SH-SY5Y (cell line): ENCODE data around the gene RAP1GAP.

Source experiments
- GATA2 ChIP-seq: IDR thresholded peaks from 2 replicates; pipeline ENCODE4 v1.6.1; 2011; ENCODE audit warnings: mild to moderate bottlenecking, low read depth, low read length
- GATA3 ChIP-seq: IDR thresholded peaks from 2 replicates; pipeline ENCODE4 v1.6.1; 2011; ENCODE audit warnings: low read depth, mild to moderate bottlenecking, low read length, moderate library complexity

RAP1GAP gene

DNA sequence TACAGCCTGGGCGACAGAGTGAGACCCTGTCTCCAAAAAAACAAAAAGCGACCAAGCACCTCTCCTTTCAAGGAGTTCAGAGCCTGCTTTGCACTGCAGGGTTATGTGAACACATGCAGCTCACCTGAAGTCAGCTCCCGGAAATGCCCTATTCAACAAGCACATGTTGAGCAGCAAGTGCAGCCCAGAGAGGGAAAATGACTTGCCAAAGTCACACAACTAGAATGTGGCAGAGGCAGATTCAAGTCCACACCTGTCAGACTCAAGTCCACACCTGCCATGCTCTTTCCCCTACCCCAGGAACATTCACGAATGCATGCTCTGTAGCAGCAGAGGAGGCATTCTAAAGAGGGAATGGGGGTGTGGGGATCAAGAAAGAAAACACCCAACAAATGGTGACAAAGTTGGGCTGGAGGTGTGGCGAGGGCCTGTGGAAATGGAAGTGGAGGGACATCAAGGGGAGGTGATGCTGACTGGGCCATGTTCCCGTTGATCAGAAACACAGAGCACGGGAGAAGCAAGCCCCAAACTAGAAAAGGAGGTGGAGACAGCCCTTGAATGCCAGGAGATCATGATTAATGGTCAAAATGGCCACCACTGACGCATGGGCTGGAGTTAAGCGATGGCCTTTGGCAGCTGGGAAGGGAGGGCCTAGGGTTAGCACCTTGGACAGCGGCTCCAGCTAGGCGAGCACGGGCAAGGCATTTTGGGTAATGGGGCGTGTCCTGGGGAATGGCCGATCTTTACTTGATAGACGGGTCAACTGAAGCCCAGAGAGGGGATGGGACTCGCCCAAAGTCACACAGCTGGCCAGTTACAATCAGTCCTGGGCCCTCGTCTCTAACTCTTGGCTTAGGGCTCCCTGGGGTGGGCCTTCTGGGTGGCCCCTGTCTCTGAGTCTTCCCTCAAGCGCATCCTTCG is 21.5 kb downstream of the RAP1GAP start:
- TF ChIP-seq GATA2 (no peak), GATA3 (no peak)

DNA sequence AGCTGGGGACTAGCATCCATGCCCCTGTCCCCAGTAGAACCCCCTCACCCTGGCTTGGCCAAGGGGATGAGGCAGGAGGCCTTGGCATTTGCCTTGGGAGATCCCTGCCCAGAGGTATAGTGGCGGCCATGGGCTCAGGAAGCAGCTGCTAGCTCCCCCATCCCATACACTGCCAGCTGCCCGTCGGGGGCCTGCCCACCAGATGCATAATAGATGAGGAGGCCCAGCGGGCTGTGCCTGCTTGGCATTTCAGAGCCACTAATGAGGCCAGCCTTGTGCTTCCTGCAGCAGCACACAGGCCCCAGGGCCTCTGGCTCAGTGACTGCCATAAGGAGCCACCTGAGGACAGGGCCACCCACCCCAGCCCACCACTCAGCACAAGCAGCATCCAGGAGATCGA is 23.6 kb downstream of the RAP1GAP start:
- TF ChIP-seq GATA3 = no peak
- TF ChIP-seq GATA2 = no peak

- TF ChIP-seq GATA3 (no peak), GATA2 (no peak)
Measured at GRCh38 chr1:21644906-21645305, 24.3 kb downstream of the RAP1GAP start.

GRCh38 chr1:21644348-21644747 is 24.8 kb downstream of the RAP1GAP start:
- TF ChIP-seq GATA3 = no peak
- no peak for TF ChIP-seq GATA2

- no peak for TF ChIP-seq GATA3
- no peak for TF ChIP-seq GATA2
Measured at GRCh38 chr1:21643624-21644023, 25.5 kb downstream of the RAP1GAP start.

- TF ChIP-seq GATA3 (no peak), GATA2 (no peak)
Measured at GRCh38 chr1:21641967-21642739, 27.0 kb downstream of the RAP1GAP start.

GRCh38 chr1:21641537-21641936 is 27.6 kb downstream of the RAP1GAP start:
- TF ChIP-seq GATA3 (no peak), GATA2 (no peak)

DNA sequence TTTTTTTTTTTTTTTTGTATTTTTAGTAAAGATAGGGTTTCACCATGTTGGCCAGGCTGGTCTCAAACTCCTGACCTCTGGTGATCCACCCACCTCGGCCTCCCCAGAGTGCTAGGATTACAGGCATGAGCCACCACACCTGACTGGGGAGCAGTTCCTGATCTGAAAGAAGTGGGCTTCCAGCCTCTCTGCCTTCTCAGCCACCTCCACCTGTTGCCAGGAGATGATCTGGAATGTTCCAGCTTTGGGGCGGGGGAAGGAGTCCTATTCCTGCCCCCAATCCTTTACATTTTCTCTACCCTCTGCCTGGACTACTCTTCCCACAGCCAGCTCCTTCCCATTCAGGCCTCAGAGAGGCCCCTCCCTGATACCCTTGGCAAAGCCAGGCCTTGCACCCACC is 28.1 kb downstream of the RAP1GAP start:
- TF ChIP-seq GATA3 = no peak
- TF ChIP-seq GATA2 = no peak

DNA sequence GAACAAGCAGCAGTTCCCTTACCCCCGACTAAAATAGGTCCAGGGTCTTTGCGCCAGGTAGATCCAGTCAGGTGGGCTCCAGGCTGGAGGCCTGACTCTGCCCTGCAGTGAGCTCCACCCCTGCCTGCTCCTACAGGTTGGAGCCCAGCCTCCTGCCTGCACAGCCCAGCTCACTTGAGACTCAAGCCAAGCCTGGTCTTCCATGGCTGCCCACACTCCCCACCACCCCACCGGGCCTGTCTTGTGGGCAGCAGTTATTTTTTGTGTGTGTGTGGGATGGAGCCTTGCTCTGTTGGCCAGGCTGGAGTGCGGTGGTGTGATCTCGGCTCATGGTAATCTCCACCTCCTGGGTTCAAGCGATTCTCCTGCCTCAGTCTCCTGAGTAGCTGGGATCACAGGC is 28.5 kb downstream of the RAP1GAP start:
- no peak for TF ChIP-seq GATA2
- no peak for TF ChIP-seq GATA3

GRCh38 chr1:21639594-21640041 is 29.5 kb downstream of the RAP1GAP start:
- TF ChIP-seq GATA3 = no peak
- TF ChIP-seq GATA2 = no peak

DNA sequence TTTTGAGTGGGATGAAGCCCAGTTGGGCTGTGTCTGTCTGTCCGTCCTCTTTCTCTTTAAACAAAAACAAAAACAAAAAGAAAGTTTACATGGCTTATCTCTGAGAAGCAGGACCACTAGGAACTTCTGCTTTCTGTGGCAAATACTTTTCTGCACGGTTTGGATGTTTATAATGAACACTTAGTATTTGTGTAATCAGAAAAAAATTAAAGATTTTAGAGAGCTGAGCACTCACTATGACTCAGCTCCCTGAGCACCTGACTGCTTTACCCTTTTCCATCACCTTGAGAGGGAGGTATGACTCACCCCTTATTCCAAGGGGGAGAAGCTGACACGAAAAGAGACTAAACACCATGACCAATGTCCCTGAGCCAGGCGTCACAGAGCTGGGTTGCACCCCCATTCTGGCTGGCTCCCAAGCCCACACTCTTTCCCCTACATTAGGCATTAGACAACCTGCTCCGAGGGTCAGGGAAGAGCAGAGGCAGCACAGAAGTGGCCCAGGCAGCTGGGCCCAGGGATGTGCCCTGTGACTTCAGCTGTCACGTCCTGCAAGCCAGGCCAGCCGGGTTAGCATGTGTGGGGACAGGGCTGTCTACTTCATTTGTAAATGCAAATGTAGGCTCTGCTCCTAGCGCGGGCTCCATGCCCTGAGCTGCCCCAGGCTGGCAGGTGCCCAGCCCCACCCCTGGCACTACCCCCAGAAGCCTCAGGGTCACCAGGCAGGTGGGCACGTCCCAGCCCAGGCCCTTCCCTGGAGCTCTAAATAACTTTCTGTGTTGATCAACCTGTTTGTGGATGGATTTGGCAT is 30.4 kb downstream of the RAP1GAP start:
- TF ChIP-seq GATA2 (no peak), GATA3 (no peak)

DNA sequence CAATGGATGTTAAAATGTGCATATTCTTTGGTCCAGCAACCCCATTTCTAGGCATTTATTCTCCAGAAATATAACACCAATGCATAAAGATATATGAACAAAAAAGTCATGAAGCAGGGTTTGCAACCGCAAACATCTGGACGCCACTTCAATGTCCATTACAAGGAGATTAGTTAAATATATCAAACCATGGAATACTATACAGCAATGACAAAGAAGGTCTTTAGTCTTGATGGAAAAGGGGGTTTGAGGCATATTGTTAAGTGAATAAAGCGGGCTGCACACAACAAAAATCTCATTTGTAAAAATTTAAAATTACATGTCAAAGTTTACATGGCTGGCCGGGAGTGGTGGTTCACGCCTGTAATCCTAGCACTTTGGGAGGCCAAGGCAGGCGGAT is 31.6 kb downstream of the RAP1GAP start:
- no peak for TF ChIP-seq GATA2
- TF ChIP-seq GATA3 = no peak

DNA sequence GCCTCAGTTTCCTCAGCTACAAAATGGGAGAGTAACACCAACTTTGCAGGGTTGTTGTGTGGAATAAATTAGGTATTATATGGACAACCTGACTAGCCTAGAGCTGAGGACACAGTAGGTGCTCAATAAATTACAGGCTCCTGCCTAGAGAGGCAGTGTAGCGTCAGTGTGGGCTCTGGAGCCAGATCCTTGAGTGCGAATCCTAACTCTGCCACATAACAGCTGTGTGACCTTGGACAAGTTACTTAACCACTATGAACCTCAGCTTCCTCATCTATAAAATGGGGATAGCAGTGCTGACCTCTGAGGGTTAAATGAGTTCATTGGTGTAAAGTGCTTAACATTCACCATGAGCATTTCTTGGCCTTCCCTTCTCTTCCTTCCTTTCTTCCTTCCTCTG is 33.1 kb downstream of the RAP1GAP start:
- TF ChIP-seq GATA2 (no peak), GATA3 (no peak)

- TF ChIP-seq GATA2 (no peak), GATA3 (no peak)
Measured at GRCh38 chr1:21634806-21635535, 34.2 kb downstream of the RAP1GAP start.
